HG03097 (cell line): ENCODE results near the gene CPPED1.
A peak's percentile ranks its signal among the peaks of the same experiment; 100 is the strongest.
"Not testable (repeated sequence)": the region's sequence is repeated elsewhere in the genome, so short reads cannot be mapped to it uniquely, and the experiment has no call there.

Experiments used
- ATAC-seq: cut with Tn5 transposase; IDR thresholded peaks from one replicate; pipeline ENCODE4 v1.9.1; 2021; ENCODE audit not compliant: unreplicated experiment, low FRiP score

The CPPED1 gene

DNA sequence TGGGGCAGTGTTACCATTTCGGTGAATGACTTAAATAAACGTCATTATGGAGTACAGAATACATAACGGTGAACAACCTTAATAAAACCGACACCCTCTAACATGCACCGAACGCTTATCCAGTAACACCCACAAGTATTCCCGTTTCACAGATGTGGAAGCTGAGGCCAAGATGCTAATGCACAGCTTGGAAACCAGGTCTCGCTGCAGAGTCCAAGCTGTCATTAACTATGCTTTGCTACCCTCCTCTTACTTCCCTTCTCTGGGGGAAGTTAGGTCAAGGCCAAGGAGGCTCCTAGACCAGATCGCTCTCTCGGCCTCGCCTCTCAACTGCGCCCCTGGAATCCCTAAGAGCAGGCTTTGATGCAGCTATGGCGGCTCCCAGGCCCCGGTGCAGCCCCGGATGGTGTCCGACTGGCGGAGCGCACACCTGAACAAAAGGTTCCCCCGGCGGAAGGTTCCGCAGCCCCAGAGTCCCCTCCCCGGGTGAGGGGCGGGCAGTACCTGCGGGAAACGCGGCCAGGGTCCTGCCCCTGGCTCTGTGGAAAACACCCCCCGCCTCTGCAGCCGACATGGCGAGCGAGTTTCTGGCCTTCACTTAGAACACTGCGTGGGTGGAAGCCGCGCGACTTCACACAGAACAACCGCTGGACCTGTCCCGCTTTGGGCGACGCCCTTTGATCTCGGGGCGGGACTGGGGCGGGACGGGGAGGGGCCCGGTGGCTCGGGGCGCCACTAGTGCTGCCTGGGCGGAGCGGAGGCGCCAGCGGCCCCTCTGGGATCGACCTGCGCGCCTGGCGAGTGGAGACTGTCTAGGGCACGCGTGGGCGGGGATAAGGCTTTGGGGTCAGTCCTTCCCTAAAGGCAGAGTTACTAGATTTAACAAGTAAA is at the start of gene CPPED1:
CPPED1 (minus strand) TSS at position 685 of the 891 bp plus-strand sequence; CDS start at position 574, 111 bp downstream.
- peak; percentile 74 for ATAC-seq

DNA sequence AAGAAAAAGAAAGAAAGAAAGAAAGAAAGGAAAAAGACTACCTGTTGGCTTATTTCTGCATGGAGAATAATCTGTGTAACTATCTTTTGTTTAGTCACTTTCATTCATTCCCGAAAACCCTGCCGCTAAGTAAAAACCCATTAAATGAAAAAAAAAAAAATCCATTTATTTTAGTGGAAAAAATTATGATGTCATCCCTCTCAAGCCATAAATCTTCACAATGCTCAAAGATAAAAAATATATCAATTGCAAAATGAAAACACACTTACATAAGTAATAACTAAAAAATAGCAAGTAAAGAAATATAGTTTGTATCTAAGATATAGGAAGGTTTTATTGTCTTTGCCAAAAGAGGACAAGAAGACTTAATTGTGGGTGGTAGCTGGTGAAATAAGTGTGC is 46.5 kb upstream of the CPPED1 start:
- no peak for ATAC-seq

DNA sequence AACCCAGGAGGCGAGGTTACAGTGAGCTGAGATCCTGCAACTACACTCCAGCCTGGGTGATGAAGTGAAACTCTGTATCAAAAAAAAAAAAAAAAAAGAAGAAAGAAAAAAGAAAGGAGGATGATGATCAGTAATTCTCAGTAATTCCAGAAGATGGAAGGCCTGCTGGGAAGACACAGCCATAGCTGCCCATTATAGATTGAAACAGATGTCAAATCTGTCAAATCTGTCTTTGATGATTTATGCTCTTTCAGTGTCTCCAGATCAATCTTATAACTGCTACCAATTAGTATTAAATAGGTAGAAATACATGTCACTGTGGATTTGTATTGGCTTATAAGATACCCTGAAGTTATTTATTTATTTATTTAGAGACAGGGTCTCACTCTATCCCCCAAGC is 42.9 kb upstream of the CPPED1 start:
- ATAC-seq, result no peak

DNA sequence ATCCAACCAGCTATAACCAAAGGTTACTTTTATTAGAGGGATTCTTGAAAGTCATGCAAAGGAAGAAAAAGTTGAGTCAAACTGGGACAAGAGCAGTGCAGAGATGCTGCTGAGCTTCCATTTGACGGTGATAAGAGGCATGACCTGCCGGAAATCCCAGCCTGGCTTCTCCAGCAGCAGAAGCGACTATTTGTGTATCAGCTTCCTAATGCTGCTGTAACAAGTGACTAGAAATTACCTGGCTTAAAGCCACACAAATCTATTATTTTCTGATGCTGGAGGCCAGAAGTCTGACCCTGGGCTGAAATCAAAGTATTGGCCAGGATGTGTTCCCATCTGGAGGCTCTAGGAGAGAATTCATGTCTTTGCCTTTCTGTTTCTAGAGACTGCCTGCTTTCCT is 41.6 kb upstream of the CPPED1 start:
- ATAC-seq, result no peak

GRCh38 chr16:12837756-12838155 is 34.1 kb upstream of the CPPED1 start:
- ATAC-seq, result no peak

DNA sequence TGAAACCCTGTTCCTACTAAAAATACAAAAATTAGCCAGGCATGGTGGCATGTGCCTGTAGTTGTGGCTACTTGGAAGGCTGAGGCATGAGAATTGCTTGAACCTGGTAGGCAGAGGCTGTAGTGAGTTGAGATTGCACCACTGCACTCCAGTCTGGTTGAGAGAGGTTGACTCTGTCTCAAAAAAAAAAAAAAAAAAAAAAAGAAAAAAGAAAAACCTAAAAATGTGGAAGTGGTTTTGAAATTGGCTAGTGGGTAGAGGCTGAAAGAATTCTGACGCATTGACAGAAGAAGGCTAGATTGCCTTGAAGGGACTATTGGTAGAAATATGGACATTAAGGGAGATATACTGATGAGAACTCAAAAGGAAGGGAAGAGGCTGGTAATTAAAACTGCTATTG is 33.6 kb upstream of the CPPED1 start:
- no peak for ATAC-seq

GRCh38 chr16:12833926-12834325 is 30.2 kb upstream of the CPPED1 start:
- no peak for ATAC-seq

GRCh38 chr16:12829096-12829888 is 25.6 kb upstream of the CPPED1 start:
- no peak for ATAC-seq

DNA sequence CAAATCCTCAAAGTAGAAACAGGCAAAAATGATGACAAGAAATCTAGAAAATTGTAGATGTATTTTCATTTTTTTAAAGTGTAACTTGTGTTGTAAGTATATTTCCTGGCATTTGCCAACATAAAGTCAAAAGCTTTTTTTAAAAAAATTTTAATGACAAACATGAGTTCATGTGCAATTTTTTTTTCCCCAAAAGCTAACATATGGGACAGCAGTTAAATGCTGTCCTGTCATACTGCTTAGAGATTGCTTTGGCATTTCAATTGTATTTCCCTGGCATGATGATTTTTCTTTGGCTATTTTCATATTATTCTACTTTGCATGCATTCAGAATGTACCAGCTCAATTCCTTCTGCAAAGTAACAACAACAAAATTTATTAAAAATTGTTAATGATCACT is 24.5 kb upstream of the CPPED1 start:
- ATAC-seq, result no peak

DNA sequence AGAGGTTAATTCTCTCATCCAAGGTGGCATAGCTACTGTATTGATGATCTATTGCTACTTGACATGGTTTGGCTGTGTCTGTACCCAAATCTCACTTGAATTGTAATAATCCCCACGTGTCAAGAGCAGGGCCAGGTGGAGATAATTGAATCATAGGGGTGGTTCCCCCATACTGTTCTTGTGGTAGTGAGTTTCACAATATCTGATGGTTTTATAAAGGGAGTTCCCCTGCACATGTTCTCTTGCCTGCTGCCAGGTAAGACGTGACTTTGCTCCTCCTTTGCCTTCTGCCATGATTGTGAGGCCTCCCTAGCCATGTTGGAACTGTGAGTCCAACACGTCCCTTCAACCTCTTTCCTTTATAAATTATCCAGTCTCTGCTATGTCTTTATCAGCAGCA is 22.9 kb upstream of the CPPED1 start:
- no peak for ATAC-seq

- ATAC-seq, result no peak
Measured at GRCh38 chr16:12819126-12820117, 15.7 kb upstream of the CPPED1 start.

DNA sequence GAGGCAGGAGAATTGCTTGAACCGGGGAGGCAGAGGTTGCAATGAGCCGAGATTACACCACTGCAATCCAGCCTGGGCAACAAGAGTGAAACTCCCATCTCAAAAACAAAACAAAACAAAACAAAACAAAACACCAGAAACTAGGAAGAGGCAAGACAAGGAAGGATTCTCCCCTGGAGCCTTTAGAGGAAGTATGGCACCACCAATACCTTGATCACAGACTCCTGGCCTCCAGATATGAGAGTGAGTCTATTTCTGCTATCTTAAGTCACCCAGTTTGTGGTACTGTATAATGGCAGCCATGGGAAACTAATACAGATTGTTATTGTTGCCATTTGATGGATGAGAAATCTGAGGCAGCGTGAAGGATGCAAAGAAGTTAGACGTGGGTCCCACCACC is 14.6 kb upstream of the CPPED1 start:
- ATAC-seq, result no peak

DNA sequence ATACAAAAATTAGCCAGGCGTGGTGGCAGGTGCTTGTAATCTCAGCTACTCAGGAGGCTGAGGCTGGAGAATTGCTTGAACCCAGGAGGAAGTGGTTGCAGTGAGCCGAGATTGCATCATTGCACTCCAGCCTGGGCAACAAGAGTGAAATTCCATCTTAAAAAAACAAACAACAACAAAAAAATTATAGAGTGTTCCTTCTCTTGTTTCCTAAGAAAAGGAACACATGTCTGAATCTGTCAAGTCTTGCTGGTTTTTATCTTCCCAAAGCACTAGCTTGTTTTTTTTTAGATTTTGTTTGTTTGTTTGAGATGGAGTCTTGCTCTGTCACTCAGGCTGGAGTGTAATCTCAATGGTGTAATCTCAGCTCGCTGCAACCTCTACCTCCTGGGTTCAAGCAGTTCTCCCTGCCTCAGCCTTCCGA is 13.1 kb upstream of the CPPED1 start:
- not testable (repeated sequence) for ATAC-seq

DNA sequence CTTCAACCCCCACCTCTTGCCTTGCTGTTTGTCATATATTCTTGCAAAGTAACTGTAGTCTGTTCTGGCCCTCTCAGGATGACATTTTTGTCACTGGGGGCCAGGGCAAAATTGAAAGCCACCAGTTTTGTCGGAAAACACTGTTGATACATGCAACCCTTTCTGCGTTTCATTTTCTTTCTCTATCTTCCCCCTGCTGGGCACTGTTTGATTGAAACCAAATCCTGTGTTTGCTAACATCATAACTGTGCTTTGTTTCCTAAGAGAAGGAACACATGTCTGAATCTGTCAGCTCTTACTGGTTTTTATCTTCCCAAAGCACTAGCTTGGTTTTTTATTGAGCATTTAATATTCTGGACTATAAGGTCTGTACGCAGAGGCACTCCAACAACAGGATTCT is 11.7 kb upstream of the CPPED1 start:
- no peak for ATAC-seq

- not testable (repeated sequence) for ATAC-seq
Measured at GRCh38 chr16:12813734-12814133, 10.0 kb upstream of the CPPED1 start.

GRCh38 chr16:12813321-12813720 is 9.6 kb upstream of the CPPED1 start:
- ATAC-seq, result not testable (repeated sequence)

- ATAC-seq, result no peak
Measured at GRCh38 chr16:12811441-12812383, 8.0 kb upstream of the CPPED1 start.

- ATAC-seq, result no peak
Measured at GRCh38 chr16:12805066-12805465, 1.4 kb upstream of the CPPED1 start.

- ATAC-seq, result no peak
Measured at GRCh38 chr16:12804395-12804794, 708 bp upstream of the CPPED1 start.
